ENCODE data around the gene FOXP4.

DNA sequence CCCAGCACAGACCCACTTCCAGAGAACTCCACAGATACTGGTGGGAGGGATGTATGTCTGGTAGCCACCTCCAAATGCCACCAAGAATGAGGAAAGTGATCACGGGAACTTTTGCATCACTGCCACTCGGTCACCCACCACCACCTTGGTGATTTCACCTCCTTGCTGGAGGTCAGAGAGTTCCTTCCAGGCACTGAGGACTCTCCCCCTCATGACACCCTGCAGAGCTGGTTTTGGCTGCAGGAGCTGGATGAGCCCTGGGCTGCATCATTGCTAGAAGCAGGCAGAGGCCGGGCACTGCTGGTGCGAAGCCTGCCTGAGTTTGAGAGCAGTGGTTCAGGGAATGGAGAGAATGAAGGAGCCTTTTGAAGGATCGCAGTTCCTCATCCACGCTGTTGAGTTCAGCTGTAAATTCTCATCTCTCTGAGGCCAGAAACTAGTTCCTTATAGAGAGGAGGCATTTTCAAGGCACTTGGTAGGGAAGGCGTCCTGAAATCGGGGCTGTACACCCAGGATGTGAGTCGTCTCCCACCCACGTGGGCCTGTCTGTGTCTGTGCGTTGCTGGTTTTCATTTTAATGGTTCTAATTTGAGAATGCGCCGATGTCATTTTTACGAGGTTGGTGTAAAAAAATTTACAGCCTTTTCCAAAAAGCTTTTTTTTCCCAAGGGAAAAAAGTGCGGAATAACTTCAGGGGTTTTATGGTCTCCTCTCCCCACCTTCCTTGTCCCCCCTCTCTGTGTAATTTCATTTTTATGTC, 25.0 kb downstream of the FOXP4 start:
- TF ChIP-seq, protein P1, sequence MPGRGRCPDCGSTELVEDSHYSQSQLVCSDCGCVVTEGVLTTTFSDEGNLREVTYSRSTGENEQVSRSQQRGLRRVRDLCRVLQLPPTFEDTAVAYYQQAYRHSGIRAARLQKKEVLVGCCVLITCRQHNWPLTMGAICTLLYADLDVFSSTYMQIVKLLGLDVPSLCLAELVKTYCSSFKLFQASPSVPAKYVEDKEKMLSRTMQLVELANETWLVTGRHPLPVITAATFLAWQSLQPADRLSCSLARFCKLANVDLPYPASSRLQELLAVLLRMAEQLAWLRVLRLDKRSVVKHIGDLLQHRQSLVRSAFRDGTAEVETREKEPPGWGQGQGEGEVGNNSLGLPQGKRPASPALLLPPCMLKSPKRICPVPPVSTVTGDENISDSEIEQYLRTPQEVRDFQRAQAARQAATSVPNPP (CRISPR knock-in tag; IDR thresholded peaks at IDR 0.05), result no peak
- TF ChIP-seq CHD2 (IDR thresholded peaks at IDR 0.05; ENCODE audit: low read depth, low read length), result no peak
- TF ChIP-seq POLR2A (IDR thresholded peaks at IDR 0.05; ENCODE audit: insufficient read depth in 1 of 2, low read depth in 2 of 2, low read length in 2 of 2), result no peak
- no peak for TF ChIP-seq FOXJ3 (CRISPR knock-in tag; IDR thresholded peaks at IDR 0.05; ENCODE audit: borderline replicate concordance)
- TF ChIP-seq, protein P2, sequence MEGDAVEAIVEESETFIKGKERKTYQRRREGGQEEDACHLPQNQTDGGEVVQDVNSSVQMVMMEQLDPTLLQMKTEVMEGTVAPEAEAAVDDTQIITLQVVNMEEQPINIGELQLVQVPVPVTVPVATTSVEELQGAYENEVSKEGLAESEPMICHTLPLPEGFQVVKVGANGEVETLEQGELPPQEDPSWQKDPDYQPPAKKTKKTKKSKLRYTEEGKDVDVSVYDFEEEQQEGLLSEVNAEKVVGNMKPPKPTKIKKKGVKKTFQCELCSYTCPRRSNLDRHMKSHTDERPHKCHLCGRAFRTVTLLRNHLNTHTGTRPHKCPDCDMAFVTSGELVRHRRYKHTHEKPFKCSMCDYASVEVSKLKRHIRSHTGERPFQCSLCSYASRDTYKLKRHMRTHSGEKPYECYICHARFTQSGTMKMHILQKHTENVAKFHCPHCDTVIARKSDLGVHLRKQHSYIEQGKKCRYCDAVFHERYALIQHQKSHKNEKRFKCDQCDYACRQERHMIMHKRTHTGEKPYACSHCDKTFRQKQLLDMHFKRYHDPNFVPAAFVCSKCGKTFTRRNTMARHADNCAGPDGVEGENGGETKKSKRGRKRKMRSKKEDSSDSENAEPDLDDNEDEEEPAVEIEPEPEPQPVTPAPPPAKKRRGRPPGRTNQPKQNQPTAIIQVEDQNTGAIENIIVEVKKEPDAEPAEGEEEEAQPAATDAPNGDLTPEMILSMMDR (CRISPR knock-in tag; IDR thresholded peaks at IDR 0.05), result no peak
- TF ChIP-seq ZNF207 (IDR thresholded peaks at IDR 0.05; ENCODE audit: borderline replicate concordance), result no peak
- TF ChIP-seq SP1 (IDR thresholded peaks at IDR 0.05), result no peak
- TF ChIP-seq SP1 (CRISPR knock-in tag; IDR thresholded peaks at IDR 0.05), result no peak
- TF ChIP-seq RFX5 (IDR thresholded peaks at IDR 0.05; ENCODE audit: low read depth, low read length), result no peak

Data from HepG2 (cell line).